MCF 10A (cell line): ENCODE data around the gene SPTAN1. TPM values are rescaled to one million over a fixed set of nuclear protein-coding genes. Genes with fewer than 3 reads are reported as not detected.

ENCODE experiments used
- BruUV-seq: library from RNA; stranded (reverse); fragments of 400-500 nt; replicated peaks from 2 replicates; lab custom pipeline; 2021; lab: Mats Ljungman, UMichigan
- CTCF ChIA-PET: fragments of 300-600 bp; sonication (Branson Sonifier 250); formaldehyde crosslinking; extraction: SDS; loops from one replicate; lab custom pipeline; 2021; ENCODE audit warnings: antibody characterized with exemption, inconsistent platforms; lab: Yijun Ruan, JAX
- POLR2A ChIA-PET: fragments of 300-600, 350-650 bp; sonication (Branson Sonifier 250); formaldehyde crosslinking; extraction: SDS; loops from one replicate; lab custom pipeline; 2020; ENCODE audit warnings: antibody characterized with exemption, inconsistent platforms; lab: Yijun Ruan, JAX
- DNase-seq: peaks from one replicate; pipeline ENCODE4 v3.0.0-alpha.2; 2018; ENCODE audit not compliant: unreplicated experiment
- H3K27ac Mint-ChIP-seq: one replicate; pipeline ENCODE4 v1.8.0; 2022; ENCODE audit warnings: mild to moderate bottlenecking, low read depth, mixed read lengths; ENCODE audit not compliant: unreplicated experiment
- H3K27me3 Mint-ChIP-seq: one replicate; pipeline ENCODE4 v1.8.0; 2022; ENCODE audit warnings: mixed read lengths; ENCODE audit not compliant: insufficient read depth, unreplicated experiment
- H3K36me3 Mint-ChIP-seq: one replicate; pipeline ENCODE4 v1.8.0; 2022; ENCODE audit warnings: mild to moderate bottlenecking, moderate library complexity, mixed read lengths; ENCODE audit not compliant: insufficient read depth, unreplicated experiment
- H3K4me1 Mint-ChIP-seq: one replicate; pipeline ENCODE4 v1.8.0; 2022; ENCODE audit warnings: mixed read lengths; ENCODE audit not compliant: insufficient read depth, unreplicated experiment
- H3K4me3 Mint-ChIP-seq: one replicate; pipeline ENCODE4 v1.8.0; 2022; ENCODE audit warnings: mild to moderate bottlenecking, moderate library complexity, mixed read lengths; ENCODE audit not compliant: unreplicated experiment
- H3K9me3 Mint-ChIP-seq: one replicate; pipeline ENCODE4 v1.8.0; 2022; ENCODE audit warnings: mixed read lengths; ENCODE audit not compliant: unreplicated experiment
- intact Hi-C: fragments of 100-400 bp; cut with micrococcal nuclease; formaldehyde crosslinking; loops from 2 replicates; pipeline ENCODE4 v1.14.1; 2022
- total RNA-seq: library from RNA; stranded (reverse); gene quantifications from 2 replicates; pipeline ENCODE4 v1.2.3, GENCODE V29; 2022
- TF ChIP-seq, protein P1 (sequence below): fragments of 200-600 bp; IDR thresholded peaks from one replicate; pipeline ENCODE4 v1.8.0; 2022; ENCODE audit warnings: antibody characterized with exemption, mild to moderate bottlenecking; ENCODE audit not compliant: unreplicated experiment

SPTAN1 gene
- total RNA-seq, 1 experiment from 2014 or later = 254 TPM

DNA sequence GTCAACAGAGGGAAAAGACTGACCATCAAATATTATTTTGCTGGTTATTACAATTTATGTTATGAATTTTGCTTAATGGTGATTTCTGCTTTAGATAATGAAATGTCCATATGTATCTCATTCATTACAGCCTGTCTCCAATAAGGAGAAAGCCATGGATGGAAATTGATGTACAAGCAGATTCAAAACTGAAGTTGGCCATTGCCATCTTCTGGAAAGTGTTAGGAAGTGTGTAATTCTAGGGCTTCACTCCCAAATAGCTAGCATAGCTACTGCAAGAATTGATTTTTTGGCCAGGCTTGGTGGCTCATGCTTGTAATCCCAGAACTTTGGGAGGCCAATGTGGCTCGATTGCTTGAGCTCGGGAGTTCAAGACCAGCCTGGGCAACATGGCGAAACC is 58.5 kb downstream of the SPTAN1 start:
- BruUV-seq = no TSS peak
- Mint-ChIP-seq H3K27ac (no peak overlapping the region), H3K36me3 (peaks cover 100% of the 10 kb centered on the region), H3K4me3 (no peak overlapping the region), H3K4me1 (peaks cover 22% of the 10 kb centered on the region), H3K27me3 (no peaks in the 10 kb centered on the region), H3K9me3 (no peaks in the 10 kb centered on the region)
- CTCF ChIA-PET = interaction anchor here (0.6 to 3.4 kb wide), 4 partner anchors 23 to 174 kb away, joined by 3 to 12 read pairs (median 4); no protein-coding TSS in a partner anchor
- POLR2A ChIA-PET = interaction anchor here (0.7 to 4.2 kb wide), 6 partner anchors 15 to 58 kb away, joined by 3 to 44 read pairs (median 3); partner anchors contain the start of gene SPTAN1
- TF ChIP-seq, protein P1, sequence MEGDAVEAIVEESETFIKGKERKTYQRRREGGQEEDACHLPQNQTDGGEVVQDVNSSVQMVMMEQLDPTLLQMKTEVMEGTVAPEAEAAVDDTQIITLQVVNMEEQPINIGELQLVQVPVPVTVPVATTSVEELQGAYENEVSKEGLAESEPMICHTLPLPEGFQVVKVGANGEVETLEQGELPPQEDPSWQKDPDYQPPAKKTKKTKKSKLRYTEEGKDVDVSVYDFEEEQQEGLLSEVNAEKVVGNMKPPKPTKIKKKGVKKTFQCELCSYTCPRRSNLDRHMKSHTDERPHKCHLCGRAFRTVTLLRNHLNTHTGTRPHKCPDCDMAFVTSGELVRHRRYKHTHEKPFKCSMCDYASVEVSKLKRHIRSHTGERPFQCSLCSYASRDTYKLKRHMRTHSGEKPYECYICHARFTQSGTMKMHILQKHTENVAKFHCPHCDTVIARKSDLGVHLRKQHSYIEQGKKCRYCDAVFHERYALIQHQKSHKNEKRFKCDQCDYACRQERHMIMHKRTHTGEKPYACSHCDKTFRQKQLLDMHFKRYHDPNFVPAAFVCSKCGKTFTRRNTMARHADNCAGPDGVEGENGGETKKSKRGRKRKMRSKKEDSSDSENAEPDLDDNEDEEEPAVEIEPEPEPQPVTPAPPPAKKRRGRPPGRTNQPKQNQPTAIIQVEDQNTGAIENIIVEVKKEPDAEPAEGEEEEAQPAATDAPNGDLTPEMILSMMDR = no peak
- intact Hi-C loops = no loop called here
- no peak for DNase-seq

DNA sequence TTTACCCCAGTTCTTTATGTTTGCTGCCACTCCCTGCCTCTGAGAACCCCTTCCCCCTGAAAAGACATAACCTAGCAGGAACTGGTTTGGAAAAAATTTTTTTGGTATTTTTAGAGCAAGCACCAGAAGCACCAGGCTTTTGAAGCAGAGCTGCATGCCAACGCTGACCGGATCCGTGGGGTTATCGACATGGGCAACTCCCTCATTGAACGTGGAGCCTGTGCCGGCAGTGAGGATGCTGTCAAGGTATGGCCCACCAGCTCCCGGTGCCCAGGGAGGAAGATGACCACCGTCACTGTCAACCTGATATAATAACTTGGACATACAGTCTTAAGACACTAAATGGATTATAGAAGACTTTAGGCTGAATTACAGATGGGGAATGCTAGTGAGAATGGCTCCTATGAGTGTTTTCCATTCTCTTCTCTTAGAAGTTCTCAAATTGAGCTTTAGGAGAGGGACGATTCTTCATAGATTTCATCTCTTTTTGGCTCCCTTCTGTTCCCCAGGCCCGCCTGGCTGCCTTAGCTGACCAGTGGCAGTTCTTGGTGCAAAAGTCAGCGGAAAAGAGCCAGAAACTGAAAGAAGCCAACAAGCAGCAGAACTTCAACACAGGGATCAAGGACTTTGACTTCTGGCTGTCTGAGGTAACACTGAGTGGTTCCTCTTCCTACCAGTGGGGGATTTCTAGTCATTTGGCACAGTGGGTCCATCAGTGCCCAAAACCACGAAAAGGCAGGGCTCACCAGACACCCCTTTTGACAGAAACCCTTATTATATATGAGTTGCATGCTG is 59.4 kb downstream of the SPTAN1 start:
- no TSS peak for BruUV-seq
- peaks cover 19% of the 10 kb centered on the region for H3K4me1 Mint-ChIP-seq
- TF ChIP-seq, protein P1 = no peak
- ChIA-PET POLR2A (interaction anchor here (0.7 to 1.8 kb wide), 5 partner anchors 14 to 59 kb away, joined by 3 to 4 read pairs (median 3); partner anchors contain the start of gene SPTAN1), CTCF (interaction anchor here (0.6 to 3.4 kb wide), 4 partner anchors 9 to 47 kb away, joined by 3 to 12 read pairs (median 4); no protein-coding TSS in a partner anchor)
- H3K27me3 Mint-ChIP-seq = no peaks in the 10 kb centered on the region
- H3K27ac Mint-ChIP-seq = no peak overlapping the region
- peaks cover 100% of the 10 kb centered on the region for H3K36me3 Mint-ChIP-seq
- no peaks in the 10 kb centered on the region for H3K9me3 Mint-ChIP-seq
- intact Hi-C loops = no loop called here
- H3K4me3 Mint-ChIP-seq = no peak overlapping the region
- no peak for DNase-seq

DNA sequence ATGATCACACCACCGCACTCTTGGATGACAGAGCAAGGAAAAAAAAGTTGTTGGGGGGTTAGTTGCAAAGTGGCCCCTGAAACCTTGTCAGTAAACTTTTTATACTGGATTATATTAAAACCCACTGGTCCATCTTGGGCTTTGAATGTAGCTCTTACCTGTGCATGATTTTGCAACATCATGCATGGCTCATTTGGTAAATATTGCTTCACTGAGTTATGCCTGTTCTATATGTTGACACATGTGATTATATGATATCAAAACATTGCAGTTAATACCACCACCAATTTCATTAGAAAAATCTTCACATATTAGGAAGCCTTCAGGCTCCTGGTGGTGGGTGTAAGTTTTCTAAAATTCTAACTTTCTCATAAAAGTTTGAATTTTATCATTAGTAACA is 62.3 kb downstream of the SPTAN1 start:
- intact Hi-C loops = no loop called here
- no peaks in the 10 kb centered on the region for H3K9me3 Mint-ChIP-seq
- TF ChIP-seq, protein P1 = no peak
- no peaks in the 10 kb centered on the region for H3K4me1 Mint-ChIP-seq
- no TSS peak for BruUV-seq
- peaks cover 98% of the 10 kb centered on the region for H3K36me3 Mint-ChIP-seq
- ChIA-PET CTCF (no interaction called here), POLR2A (no interaction called here)
- DNase-seq = peak; percentile 41
- no peak overlapping the region for H3K4me3 Mint-ChIP-seq
- H3K27me3 Mint-ChIP-seq = no peaks in the 10 kb centered on the region
- H3K27ac Mint-ChIP-seq = no peak overlapping the region

DNA sequence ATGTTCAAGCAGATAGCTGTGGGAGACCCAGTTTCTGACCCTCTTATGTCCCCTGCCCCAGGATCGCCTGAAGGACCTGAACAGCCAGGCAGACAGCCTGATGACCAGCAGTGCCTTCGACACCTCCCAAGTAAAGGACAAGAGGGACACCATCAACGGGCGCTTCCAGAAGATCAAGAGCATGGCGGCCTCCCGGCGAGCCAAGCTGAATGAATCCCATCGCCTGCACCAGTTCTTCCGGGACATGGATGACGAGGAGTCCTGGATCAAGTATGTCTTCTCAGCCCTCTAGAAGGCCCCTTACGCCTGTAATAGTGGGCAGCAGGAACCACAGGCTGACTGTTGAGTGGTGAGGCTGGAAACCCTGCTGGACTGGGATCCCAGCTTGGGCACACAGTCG is 63.2 kb downstream of the SPTAN1 start:
- BruUV-seq = no TSS peak
- TF ChIP-seq, protein P1 = no peak
- CTCF ChIA-PET = no interaction called here
- H3K27ac Mint-ChIP-seq = no peak overlapping the region
- no peaks in the 10 kb centered on the region for H3K27me3 Mint-ChIP-seq
- no peaks in the 10 kb centered on the region for H3K4me1 Mint-ChIP-seq
- H3K4me3 Mint-ChIP-seq = no peak overlapping the region
- no peak for DNase-seq
- no peaks in the 10 kb centered on the region for H3K9me3 Mint-ChIP-seq
- intact Hi-C loops = no loop called here
- H3K36me3 Mint-ChIP-seq = peaks cover 98% of the 10 kb centered on the region
- POLR2A ChIA-PET = no interaction called here
